ENCODE measurements around the gene SIRT1. TPM values are rescaled to one million over a fixed set of nuclear protein-coding genes. Genes with fewer than 3 reads are reported as not detected.
"Not testable (repeated sequence)": the region's sequence is repeated elsewhere in the genome, so short reads cannot be mapped to it uniquely, and the experiment has no call there.

Gene SIRT1
- total RNA-seq: 10 to 100 TPM; 30.2 to 36.7 TPM
- 29.7 TPM for polyA plus RNA-seq (2013, experiment 1 of 2)
- polyA plus RNA-seq (2013, experiment 2 of 2): 26.4 TPM
- long read RNA-seq, experiment 1, full-length matches to known transcripts: 3 of 20 reads
- long read RNA-seq, experiment 1, partial matches to known transcripts: 11 of 20 reads
- long read RNA-seq, experiment 1, other reads (novel, unspliced or antisense): 6 of 20 reads
- long read RNA-seq, experiment 2, full-length matches to known transcripts: 64 of 76 reads
- long read RNA-seq, experiment 2, partial matches to known transcripts: 6 of 76 reads
- long read RNA-seq, experiment 2, other reads (novel, unspliced or antisense): 6 of 76 reads
- long read RNA-seq, experiment 3, partial matches to known transcripts: 1 of 6 reads
- long read RNA-seq, experiment 3, other reads (novel, unspliced or antisense): 5 of 6 reads
- long read RNA-seq, experiment 4, full-length matches to known transcripts: 1 of 2 reads
- long read RNA-seq, experiment 4, partial matches to known transcripts: 0 of 2 reads
- long read RNA-seq, experiment 4, other reads (novel, unspliced or antisense): 1 of 2 reads

- peak within 1 kb of the TSS; percentile 85 for H3K9ac ChIP-seq (ENCODE audit: extremely low read depth, low read length, poor library complexity, severe bottlenecking)
- Mint-ChIP-seq H3K9me3 (no peaks in the 10 kb centered on the region), H3K4me3 (peak within 1 kb of the TSS; percentile 92), H3K4me1 (peaks cover 10% of the 10 kb centered on the region), H3K27me3 (ENCODE audit: insufficient read depth) (no peaks in the 10 kb centered on the region), H3K27ac (peak within 1 kb of the TSS; percentile 95), H3K36me3 (ENCODE audit: low read depth) (peaks cover 26% of the 10 kb centered on the region)
- H3K4me3 ChIP-seq (ENCODE audit: low read length): peak within 1 kb of the TSS; percentile 99
- peak; percentile 99 for DNase-seq
- no peaks in the 10 kb centered on the region for H3K27me3 ChIP-seq (ENCODE audit: control insufficient read depth, insufficient read depth, low read length, poor library complexity, severe bottlenecking)
- H3K36me3 ChIP-seq (ENCODE audit: control insufficient read depth, insufficient read depth, low read length): peaks cover 24% of the 10 kb centered on the region
- H3K4me1 ChIP-seq (ENCODE audit: control insufficient read depth, insufficient read depth, low read length): no peaks in the 10 kb centered on the region
- no peak for TF ChIP-seq CTCF (conservative IDR thresholded peaks at IDR 0.05)
- H3K27ac ChIP-seq (ENCODE audit: low read depth, low read length): peak within 1 kb of the TSS; percentile 92
- H3K9me3 ChIP-seq (ENCODE audit: control insufficient read depth, low read length): peaks cover under 1% of the 10 kb centered on the region
- 0% methylated on average over 10 to 62 of the region's 62 CpGs for WGBS, 2 experiments (ENCODE audit: insufficient coverage in 1 of 2, insufficient read length in 1 of 2)
These were observed at the start of gene SIRT1 for GRCh38 chr10:67884313-67884841. Gene SIRT1, plus strand, starts transcription at chr10:67884656. Its CDS starts 66 bp downstream, at chr10:67884722.

GRCh38 chr10:67835541-67836394 lies 48.7 kb upstream of the SIRT1 start:
- not testable (repeated sequence) for H3K9ac ChIP-seq (ENCODE audit: extremely low read depth, low read length, poor library complexity, severe bottlenecking); H3K27me3 ChIP-seq (ENCODE audit: control insufficient read depth, insufficient read depth, low read length, poor library complexity, severe bottlenecking); H3K27ac Mint-ChIP-seq; H3K4me3 Mint-ChIP-seq; H3K27me3 Mint-ChIP-seq (ENCODE audit: insufficient read depth); DNase-seq; H3K4me1 ChIP-seq (ENCODE audit: control insufficient read depth, insufficient read depth, low read length); H3K36me3 Mint-ChIP-seq (ENCODE audit: low read depth); H3K9me3 ChIP-seq (ENCODE audit: control insufficient read depth, low read length); H3K36me3 ChIP-seq (ENCODE audit: control insufficient read depth, insufficient read depth, low read length); H3K9me3 Mint-ChIP-seq; H3K4me1 Mint-ChIP-seq; H3K4me3 ChIP-seq (ENCODE audit: low read length); H3K27ac ChIP-seq (ENCODE audit: low read depth, low read length)
- WGBS, 2 experiments (ENCODE audit: insufficient coverage in 1 of 2, insufficient read length in 1 of 2): 84 to 100% methylated on average over 1 to 5 of the region's 6 CpGs

- no peaks in the 10 kb centered on the region for H3K36me3 Mint-ChIP-seq (ENCODE audit: low read depth)
These were observed 48.0 kb upstream of the SIRT1 start for GRCh38 chr10:67836488-67836887.

More at GRCh38 chr10:67836488-67836887, 48.0 kb upstream of the SIRT1 start:
- Mint-ChIP-seq H3K27me3 (ENCODE audit: insufficient read depth) (no peaks in the 10 kb centered on the region), H3K4me1 (peaks cover 1% of the 10 kb centered on the region), H3K9me3 (peaks cover 8% of the 10 kb centered on the region), H3K4me3 (no peak overlapping the region), H3K27ac (no peak overlapping the region)
- no peaks in the 10 kb centered on the region for H3K36me3 ChIP-seq (ENCODE audit: control insufficient read depth, insufficient read depth, low read length)
- DNase-seq: no peak
- H3K27ac ChIP-seq (ENCODE audit: low read depth, low read length): no peak overlapping the region
- no peaks in the 10 kb centered on the region for H3K4me1 ChIP-seq (ENCODE audit: control insufficient read depth, insufficient read depth, low read length)
- TF ChIP-seq CTCF (conservative IDR thresholded peaks at IDR 0.05): no peak
- H3K9ac ChIP-seq (ENCODE audit: extremely low read depth, low read length, poor library complexity, severe bottlenecking): no peak overlapping the region
- peaks cover 2% of the 10 kb centered on the region for H3K9me3 ChIP-seq (ENCODE audit: control insufficient read depth, low read length)
- no peaks in the 10 kb centered on the region for H3K27me3 ChIP-seq (ENCODE audit: control insufficient read depth, insufficient read depth, low read length, poor library complexity, severe bottlenecking)
- no peak overlapping the region for H3K4me3 ChIP-seq (ENCODE audit: low read length)
- WGBS, 2 experiments (ENCODE audit: insufficient coverage in 1 of 2, insufficient read length in 1 of 2): 73 to 90% methylated on average over 2 of the region's 2 CpGs

All from endodermal cell (in vitro differentiated cells).